ENCODE measurements around the gene C16orf54.

DNA sequence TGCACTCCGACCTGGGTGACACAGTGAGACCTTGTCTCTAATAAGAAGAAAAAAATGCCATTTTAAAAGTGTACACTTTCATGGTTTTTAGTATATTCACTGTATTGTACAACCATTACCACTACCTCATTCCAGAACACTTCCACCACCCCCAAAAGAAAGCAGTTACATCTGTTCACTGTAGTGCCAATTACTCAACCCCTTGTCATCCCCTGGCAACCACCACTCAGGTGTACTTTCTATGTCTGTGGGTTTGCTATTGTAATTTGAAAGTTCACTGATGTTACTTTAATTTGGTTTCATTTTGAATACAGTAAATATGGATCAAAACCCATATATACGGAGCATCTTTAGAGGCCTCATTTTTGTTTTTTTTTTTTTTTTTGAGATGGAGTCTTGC is 38.4 kb upstream of the C16orf54 start:
- no peak for TF ChIP-seq POLR2A (IDR thresholded peaks at IDR 0.05)
- TF ChIP-seq, protein P1, sequence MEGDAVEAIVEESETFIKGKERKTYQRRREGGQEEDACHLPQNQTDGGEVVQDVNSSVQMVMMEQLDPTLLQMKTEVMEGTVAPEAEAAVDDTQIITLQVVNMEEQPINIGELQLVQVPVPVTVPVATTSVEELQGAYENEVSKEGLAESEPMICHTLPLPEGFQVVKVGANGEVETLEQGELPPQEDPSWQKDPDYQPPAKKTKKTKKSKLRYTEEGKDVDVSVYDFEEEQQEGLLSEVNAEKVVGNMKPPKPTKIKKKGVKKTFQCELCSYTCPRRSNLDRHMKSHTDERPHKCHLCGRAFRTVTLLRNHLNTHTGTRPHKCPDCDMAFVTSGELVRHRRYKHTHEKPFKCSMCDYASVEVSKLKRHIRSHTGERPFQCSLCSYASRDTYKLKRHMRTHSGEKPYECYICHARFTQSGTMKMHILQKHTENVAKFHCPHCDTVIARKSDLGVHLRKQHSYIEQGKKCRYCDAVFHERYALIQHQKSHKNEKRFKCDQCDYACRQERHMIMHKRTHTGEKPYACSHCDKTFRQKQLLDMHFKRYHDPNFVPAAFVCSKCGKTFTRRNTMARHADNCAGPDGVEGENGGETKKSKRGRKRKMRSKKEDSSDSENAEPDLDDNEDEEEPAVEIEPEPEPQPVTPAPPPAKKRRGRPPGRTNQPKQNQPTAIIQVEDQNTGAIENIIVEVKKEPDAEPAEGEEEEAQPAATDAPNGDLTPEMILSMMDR (IDR thresholded peaks at IDR 0.05) = no peak
